ENCODE data around the gene GPR176. TPM values are rescaled to one million over a fixed set of nuclear protein-coding genes. Genes with fewer than 3 reads are reported as not detected.
A peak's percentile ranks its signal among the peaks of the same experiment; 100 is the strongest.

GPR176 gene
- total RNA-seq, 5 donors from 2014 or later (not counting 1 experiment from before 2014, with no cell fraction given) = 0.15 to 0.30 TPM; not detected in 3

DNA sequence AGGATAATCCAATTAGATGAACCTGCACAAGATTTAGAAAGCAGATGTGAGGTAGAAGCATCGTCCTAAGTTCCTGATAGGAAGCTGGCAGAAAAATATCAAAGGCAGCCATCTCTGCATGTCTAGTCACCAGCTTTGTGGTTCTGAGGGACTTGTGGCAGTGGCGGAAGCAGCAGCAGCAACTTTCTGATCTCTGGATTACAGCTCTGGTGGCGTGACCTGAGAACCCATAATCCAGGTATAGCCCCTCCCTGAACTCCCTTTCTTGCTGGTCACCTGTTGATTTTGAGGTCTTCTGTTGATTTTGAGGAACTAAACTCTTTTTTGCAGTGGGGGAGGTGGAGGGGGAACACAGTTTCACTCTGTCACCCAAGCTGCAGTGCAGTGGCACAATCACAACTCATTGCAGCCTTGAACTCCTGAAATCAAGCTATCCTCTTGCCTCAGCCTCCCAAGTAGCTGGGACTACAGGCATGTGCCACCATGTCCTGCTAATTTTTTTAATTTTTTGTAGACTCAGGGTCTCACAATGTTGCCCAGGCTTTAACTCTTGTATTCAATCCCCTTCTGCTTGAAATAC lies 145.3 kb downstream of the GPR176 start:
- 11% methylated on average over 1 of the region's 3 CpGs for WGBS (ENCODE audit: insufficient coverage)
- H3K36me3 Mint-ChIP-seq = no peaks in the 10 kb centered on the region
- H3K27ac Mint-ChIP-seq = peak overlapping the region; percentile 72 to 74
- peaks cover 17 to 24% (median 19%) of the 10 kb centered on the region in 3 donors for H3K4me1 Mint-ChIP-seq
- H3K27me3 Mint-ChIP-seq = peaks cover 2 to 7% of the 10 kb centered on the region in 2 donors
- Histone ChIP-seq H3K9me3 (no peaks in the 10 kb centered on the region), H3K27ac (ENCODE audit: low read length) (no peak overlapping the region), H3K4me3 (ENCODE audit: control insufficient read depth in 1 of 2, extremely low read depth in 1 of 2, low read length in 1 of 2) (no peak overlapping the region), H3K27me3 (replicated peaks in 1 of 2; ENCODE audit: control insufficient read depth in 2 of 2, extremely low read depth in 1 of 2, insufficient read depth in 2 of 2, low read length in 1 of 2) (no peaks in the 10 kb centered on the region), H3K4me1 (ENCODE audit: control insufficient read depth in 1 of 2, extremely low read depth in 1 of 2, insufficient read depth in 2 of 2, low read length in 2 of 2) (peaks cover 3 to 12% of the 10 kb centered on the region in 2 experiments), H3K36me3 (ENCODE audit: control insufficient read depth in 2 of 2, extremely low read depth in 1 of 2, insufficient read depth in 1 of 2, low read length in 1 of 2) (no peaks in the 10 kb centered on the region)
- peak in 34 of 35 experiments; percentile 17 to 66 (median 32) for DNase-seq
- peak; percentile 93 to 99 (median 97) for ATAC-seq (replicated peaks in 1 of 4)
- POLR2A ChIA-PET = interaction anchor here in 1 of 2 donors (1.2 kb wide), 1 partner anchor 15 kb away, joined by 3 read pairs; no protein-coding TSS in a partner anchor
- CTCF ChIA-PET = interaction anchor here in 1 of 2 donors (0.5 to 1.6 kb wide), 5 partner anchors 18 to 1524 kb away, joined by 3 to 12 read pairs (median 3); no protein-coding TSS in a partner anchor
- peak overlapping the region in 2 of 3 donors; percentile 34 for H3K4me3 Mint-ChIP-seq
- no peaks in the 10 kb centered on the region for H3K9me3 Mint-ChIP-seq

DNA sequence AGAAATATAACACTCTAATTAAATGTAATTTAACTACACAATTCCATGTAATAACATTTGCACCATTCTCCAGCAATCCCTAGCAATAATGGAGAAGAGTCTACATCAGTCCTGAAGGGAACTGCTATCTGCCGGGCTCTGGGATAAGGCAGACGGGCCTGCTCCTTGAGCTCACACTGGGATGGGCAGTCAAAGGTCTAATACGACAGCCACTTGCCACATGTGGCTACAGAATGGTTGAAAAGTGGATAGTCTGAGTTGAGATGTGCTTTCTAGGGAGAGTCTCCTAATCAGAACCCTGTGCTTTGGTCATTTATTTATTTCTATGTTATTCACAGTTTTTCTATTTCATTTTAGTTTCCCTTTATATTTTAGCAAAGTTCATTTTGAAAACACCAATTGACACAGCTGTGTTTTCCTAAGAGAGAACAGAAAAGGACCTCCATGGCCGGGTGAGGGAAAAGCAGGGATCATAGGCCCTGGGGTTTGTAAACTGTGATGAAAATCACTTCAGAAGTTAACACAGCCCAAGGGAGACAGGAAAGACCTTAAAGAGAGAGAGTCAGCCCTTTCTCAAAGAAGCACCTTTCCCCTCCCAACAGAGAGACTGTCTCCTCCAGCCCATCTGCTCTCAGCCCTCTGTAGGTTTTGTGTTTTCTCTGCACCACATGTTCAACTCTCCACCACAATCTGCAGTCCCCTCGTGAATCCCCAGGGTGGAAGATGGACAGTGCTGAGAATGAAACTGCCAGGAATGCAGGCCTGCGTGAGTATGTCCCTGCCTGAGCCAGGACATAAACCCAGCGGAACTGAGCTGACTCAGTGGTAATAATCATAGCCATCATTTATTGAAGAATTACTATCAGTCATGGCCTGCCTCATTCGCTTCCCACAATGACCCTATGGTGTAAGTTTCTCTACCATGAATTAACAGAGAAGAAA lies 149.0 kb downstream of the GPR176 start:
- ATAC-seq (replicated peaks in 1 of 4) (no peak), DNase-seq (no peak)
- no peaks in the 10 kb centered on the region for H3K9me3 Mint-ChIP-seq
- no peaks in the 10 kb centered on the region for H3K36me3 ChIP-seq (ENCODE audit: control insufficient read depth in 2 of 2, extremely low read depth in 1 of 2, insufficient read depth in 1 of 2, low read length in 1 of 2)
- H3K27ac ChIP-seq (ENCODE audit: low read length) = no peak overlapping the region
- no peak overlapping the region for H3K4me3 Mint-ChIP-seq
- H3K27ac Mint-ChIP-seq = no peak overlapping the region
- no peaks in the 10 kb centered on the region for H3K36me3 Mint-ChIP-seq
- no peak overlapping the region for H3K4me3 ChIP-seq (ENCODE audit: control insufficient read depth in 1 of 2, extremely low read depth in 1 of 2, low read length in 1 of 2)
- no peaks in the 10 kb centered on the region for H3K27me3 ChIP-seq (replicated peaks in 1 of 2; ENCODE audit: control insufficient read depth in 2 of 2, extremely low read depth in 1 of 2, insufficient read depth in 2 of 2, low read length in 1 of 2)
- CTCF ChIA-PET = no interaction called here
- H3K9me3 ChIP-seq = no peaks in the 10 kb centered on the region
- POLR2A ChIA-PET = no interaction called here
- peaks cover 0 to 3% of the 10 kb centered on the region in 2 donors for H3K27me3 Mint-ChIP-seq
- 100% methylated on average over 1 of the region's 8 CpGs for whole genome bisulfite sequencing (ENCODE audit: insufficient coverage)
- peaks cover 3 to 12% of the 10 kb centered on the region in 2 experiments for H3K4me1 ChIP-seq (ENCODE audit: control insufficient read depth in 1 of 2, extremely low read depth in 1 of 2, insufficient read depth in 2 of 2, low read length in 2 of 2)
- H3K4me1 Mint-ChIP-seq = peaks cover 17 to 20% (median 17%) of the 10 kb centered on the region in 3 donors

DNA sequence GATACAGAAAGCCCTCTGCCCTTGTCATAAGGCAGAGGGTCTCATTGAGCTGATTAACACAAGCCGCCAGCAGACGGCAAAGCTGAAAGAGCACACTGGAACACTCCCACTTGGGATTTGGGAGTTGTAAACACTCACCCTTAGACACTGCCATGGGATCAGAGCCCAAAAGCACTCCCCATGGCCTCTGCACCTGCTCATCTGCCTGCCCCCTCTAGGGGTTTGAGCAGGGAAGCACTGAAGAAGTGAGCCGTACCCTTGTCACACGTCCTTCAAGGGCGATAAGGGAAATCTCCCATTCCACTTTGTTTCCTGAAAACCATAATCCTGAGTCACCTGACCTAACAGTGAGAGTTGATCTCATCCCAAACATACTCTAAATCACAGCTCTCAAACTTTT lies 152.1 kb downstream of the GPR176 start:
- DNase-seq (no peak), ATAC-seq (replicated peaks in 1 of 4) (no peak)
- Mint-ChIP-seq H3K4me1 (peaks cover 0 to 2% (median 0%) of the 10 kb centered on the region in 3 donors), H3K4me3 (no peak overlapping the region), H3K27ac (no peak overlapping the region), H3K9me3 (no peaks in the 10 kb centered on the region), H3K27me3 (no peaks in the 10 kb centered on the region), H3K36me3 (no peaks in the 10 kb centered on the region)
- WGBS (ENCODE audit: insufficient coverage) = 93% methylated on average over 5 of the region's 5 CpGs
- Histone ChIP-seq H3K4me3 (ENCODE audit: control insufficient read depth in 1 of 2, extremely low read depth in 1 of 2, low read length in 1 of 2) (no peak overlapping the region), H3K27me3 (replicated peaks in 1 of 2; ENCODE audit: control insufficient read depth in 2 of 2, extremely low read depth in 1 of 2, insufficient read depth in 2 of 2, low read length in 1 of 2) (no peaks in the 10 kb centered on the region), H3K4me1 (ENCODE audit: control insufficient read depth in 1 of 2, extremely low read depth in 1 of 2, insufficient read depth in 2 of 2, low read length in 2 of 2) (peaks cover 0 to 2% of the 10 kb centered on the region in 2 experiments), H3K36me3 (ENCODE audit: control insufficient read depth in 2 of 2, extremely low read depth in 1 of 2, insufficient read depth in 1 of 2, low read length in 1 of 2) (no peaks in the 10 kb centered on the region), H3K27ac (ENCODE audit: low read length) (no peak overlapping the region), H3K9me3 (no peaks in the 10 kb centered on the region)
- CTCF ChIA-PET = interaction anchor here in 1 of 2 donors (0.9 to 1.2 kb wide), 2 partner anchors 10 to 11 kb away, joined by 3 to 4 read pairs; no protein-coding TSS in a partner anchor
- POLR2A ChIA-PET = no interaction called here

DNA sequence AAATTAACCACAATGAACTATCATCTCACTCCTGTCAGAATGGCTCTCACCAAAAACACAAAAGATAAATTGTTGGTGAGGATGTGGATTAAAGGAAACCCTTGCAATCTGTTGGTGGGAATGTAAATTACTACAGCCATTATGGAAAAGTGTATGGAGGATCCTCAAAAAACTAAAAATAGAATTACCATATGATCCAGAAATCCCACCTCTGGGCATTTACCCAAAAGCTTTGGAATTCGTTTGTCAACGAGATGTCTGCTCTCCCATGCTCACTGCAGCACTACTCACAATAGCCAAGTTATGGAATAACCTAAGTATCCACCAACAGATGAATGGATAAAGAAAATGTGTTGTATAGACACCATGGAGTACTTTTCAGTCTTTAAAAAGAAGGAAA lies 159.1 kb downstream of the GPR176 start:
- H3K9me3 ChIP-seq = no peaks in the 10 kb centered on the region
- H3K4me1 ChIP-seq (ENCODE audit: control insufficient read depth in 1 of 2, extremely low read depth in 1 of 2, insufficient read depth in 2 of 2, low read length in 2 of 2) = no peaks in the 10 kb centered on the region
- ChIA-PET POLR2A (no interaction called here), CTCF (no interaction called here)
- no peaks in the 10 kb centered on the region for H3K36me3 ChIP-seq (ENCODE audit: control insufficient read depth in 2 of 2, extremely low read depth in 1 of 2, insufficient read depth in 1 of 2, low read length in 1 of 2)
- Mint-ChIP-seq H3K4me3 (no peak overlapping the region), H3K4me1 (peaks cover 0 to 2% (median 0%) of the 10 kb centered on the region in 3 donors), H3K27me3 (peaks cover 0 to 3% of the 10 kb centered on the region in 2 donors), H3K36me3 (no peaks in the 10 kb centered on the region), H3K27ac (no peak overlapping the region), H3K9me3 (no peaks in the 10 kb centered on the region)
- H3K27ac ChIP-seq (ENCODE audit: low read length) = no peak overlapping the region
- H3K4me3 ChIP-seq (ENCODE audit: control insufficient read depth in 1 of 2, extremely low read depth in 1 of 2, low read length in 1 of 2) = no peak overlapping the region
- H3K27me3 ChIP-seq (replicated peaks in 1 of 2; ENCODE audit: control insufficient read depth in 2 of 2, extremely low read depth in 1 of 2, insufficient read depth in 2 of 2, low read length in 1 of 2) = no peaks in the 10 kb centered on the region
- no CpG with 5 or more reads among the region's 2 CpGs for WGBS (ENCODE audit: insufficient coverage)
- DNase-seq (no peak), ATAC-seq (replicated peaks in 1 of 4) (no peak)

DNA sequence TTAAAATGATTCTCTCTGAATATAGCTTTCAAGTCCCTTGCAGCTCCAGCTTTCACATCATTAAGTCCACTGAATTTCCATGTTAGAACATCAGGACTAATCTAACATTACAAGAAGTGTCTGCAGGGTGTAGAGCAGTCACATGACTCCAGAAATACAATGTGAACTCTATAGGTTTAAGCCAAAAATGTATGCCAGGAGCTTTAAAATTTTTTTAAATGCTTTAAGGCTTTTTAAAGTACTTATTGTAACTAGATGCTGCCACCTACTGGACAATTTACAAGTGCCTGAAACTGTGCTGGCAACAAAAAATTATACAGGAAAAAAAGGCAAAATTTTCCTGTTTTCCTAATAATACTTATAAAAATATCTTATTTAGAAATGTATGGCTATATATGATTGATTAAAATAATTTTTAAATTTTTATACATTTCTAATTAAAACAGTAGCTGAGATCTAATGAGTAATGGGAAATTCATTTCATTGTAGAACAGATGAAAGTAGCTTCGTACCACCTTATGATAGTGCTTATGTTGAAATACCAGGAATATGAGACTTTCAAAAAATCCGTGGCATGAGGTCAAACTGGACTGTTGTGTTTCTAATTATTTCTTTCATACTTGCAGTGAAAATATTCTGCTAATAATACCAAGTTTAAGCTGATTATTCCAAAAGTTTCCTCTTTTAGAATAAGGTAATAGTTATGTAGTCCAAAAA lies 163.1 kb downstream of the GPR176 start:
- ChIA-PET CTCF (interaction anchor here (0.5 to 2.9 kb wide), 49 partner anchors 9 to 1400 kb away, joined by 3 to 33 read pairs (median 5); no protein-coding TSS in a partner anchor), POLR2A (interaction anchor here in 1 of 2 donors (0.6 kb wide), 2 partner anchors 24 to 41 kb away, joined by 3 to 4 read pairs; no protein-coding TSS in a partner anchor)
- peak in 2 of 4 experiments; percentile 30 to 42 for ATAC-seq (replicated peaks in 1 of 4)
- Mint-ChIP-seq H3K4me3 (no peak overlapping the region), H3K27me3 (peaks cover 0 to 3% of the 10 kb centered on the region in 2 donors), H3K36me3 (no peaks in the 10 kb centered on the region), H3K27ac (no peak overlapping the region), H3K9me3 (no peaks in the 10 kb centered on the region), H3K4me1 (peaks cover 0 to 2% (median 0%) of the 10 kb centered on the region in 3 donors)
- H3K27me3 ChIP-seq (replicated peaks in 1 of 2; ENCODE audit: control insufficient read depth in 2 of 2, extremely low read depth in 1 of 2, insufficient read depth in 2 of 2, low read length in 1 of 2) = no peaks in the 10 kb centered on the region
- no peaks in the 10 kb centered on the region for H3K9me3 ChIP-seq
- WGBS (ENCODE audit: insufficient coverage) = no CpG with 5 or more reads among the region's 2 CpGs
- no peaks in the 10 kb centered on the region for H3K36me3 ChIP-seq (ENCODE audit: control insufficient read depth in 2 of 2, extremely low read depth in 1 of 2, insufficient read depth in 1 of 2, low read length in 1 of 2)
- peak in 7 of 35 experiments; percentile 4 to 77 (median 16) for DNase-seq
- H3K27ac ChIP-seq (ENCODE audit: low read length) = no peak overlapping the region
- no peak overlapping the region for H3K4me3 ChIP-seq (ENCODE audit: control insufficient read depth in 1 of 2, extremely low read depth in 1 of 2, low read length in 1 of 2)
- no peaks in the 10 kb centered on the region for H3K4me1 ChIP-seq (ENCODE audit: control insufficient read depth in 1 of 2, extremely low read depth in 1 of 2, insufficient read depth in 2 of 2, low read length in 2 of 2)

DNA sequence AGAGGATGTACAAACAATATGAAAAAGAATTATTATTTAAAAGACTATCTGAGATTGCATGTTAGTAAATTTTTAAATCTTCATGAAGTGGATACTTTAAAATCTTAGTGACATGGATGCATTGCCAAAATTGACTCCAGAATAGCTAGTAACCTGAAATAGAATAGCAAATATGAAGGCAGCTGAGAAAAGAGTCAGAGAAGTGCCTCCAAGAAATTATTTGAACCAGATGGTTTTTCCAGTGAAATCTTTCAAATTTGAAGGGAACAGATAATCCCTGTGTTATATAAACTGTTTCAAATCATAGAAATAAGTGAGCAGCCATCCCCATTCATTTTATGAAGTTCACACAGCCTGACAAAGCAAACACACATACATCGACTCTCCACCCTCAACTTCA lies 167.1 kb downstream of the GPR176 start:
- H3K9me3 ChIP-seq = no peaks in the 10 kb centered on the region
- ATAC-seq (replicated peaks in 1 of 4) (no peak), DNase-seq (no peak)
- Mint-ChIP-seq H3K36me3 (no peaks in the 10 kb centered on the region), H3K4me1 (peaks cover 0 to 2% (median 0%) of the 10 kb centered on the region in 3 donors), H3K27ac (no peak overlapping the region), H3K27me3 (peaks cover 12% of the 10 kb centered on the region in 2 donors), H3K4me3 (no peak overlapping the region), H3K9me3 (no peaks in the 10 kb centered on the region)
- H3K36me3 ChIP-seq (ENCODE audit: control insufficient read depth in 2 of 2, extremely low read depth in 1 of 2, insufficient read depth in 1 of 2, low read length in 1 of 2) = no peaks in the 10 kb centered on the region
- no peak overlapping the region for H3K4me3 ChIP-seq (ENCODE audit: control insufficient read depth in 1 of 2, extremely low read depth in 1 of 2, low read length in 1 of 2)
- H3K4me1 ChIP-seq (ENCODE audit: control insufficient read depth in 1 of 2, extremely low read depth in 1 of 2, insufficient read depth in 2 of 2, low read length in 2 of 2) = no peaks in the 10 kb centered on the region
- CTCF ChIA-PET = interaction anchor here in 1 of 2 donors (1.3 kb wide), 1 partner anchor 1313 kb away, joined by 4 read pairs; no protein-coding TSS in a partner anchor
- WGBS (ENCODE audit: insufficient coverage) = no CpG with 5 or more reads among the region's 1 CpG
- POLR2A ChIA-PET = no interaction called here
- H3K27ac ChIP-seq (ENCODE audit: low read length) = no peak overlapping the region
- no peaks in the 10 kb centered on the region for H3K27me3 ChIP-seq (replicated peaks in 1 of 2; ENCODE audit: control insufficient read depth in 2 of 2, extremely low read depth in 1 of 2, insufficient read depth in 2 of 2, low read length in 1 of 2)

Data from T-cell (primary cell).